LNCaP clone FGC (cell line): ENCODE results near the gene DIAPH2.

Experiments
- DNase-seq: peaks from one replicate; pipeline ENCODE4 v3.0.0-alpha.2; 2011; ENCODE audit warnings: low read depth
- H3K4me3 ChIP-seq: 2 replicates; pipeline ENCODE4 v1.5.1; 2011; ENCODE audit warnings: mild to moderate bottlenecking, low read depth, low read length, control low read depth
- CTCF ChIP-seq: IDR thresholded peaks from 2 replicates; pipeline ENCODE4 v1.5.1; 2012; ENCODE audit warnings: mild to moderate bottlenecking; ENCODE audit not compliant: control insufficient read depth, insufficient read depth; ENCODE audit errors: extremely low read depth

Gene DIAPH2

GRCh38 chrX:97447306-97447705 lies 762.7 kb downstream of the DIAPH2 start:
- DNase-seq: no peak
- no peak for TF ChIP-seq CTCF
- no peak overlapping the region for H3K4me3 ChIP-seq

- DNase-seq: no peak
- H3K4me3 ChIP-seq: no peak overlapping the region
- no peak for TF ChIP-seq CTCF
These were observed 767.6 kb downstream of the DIAPH2 start for GRCh38 chrX:97452283-97452682.

- TF ChIP-seq CTCF: no peak
- no peak overlapping the region for H3K4me3 ChIP-seq
- DNase-seq: no peak
These were observed 777.1 kb downstream of the DIAPH2 start for GRCh38 chrX:97461763-97462162.

GRCh38 chrX:97471071-97471470 lies 786.4 kb downstream of the DIAPH2 start:
- DNase-seq: no peak
- no peak for TF ChIP-seq CTCF
- H3K4me3 ChIP-seq: no peak overlapping the region

GRCh38 chrX:97474933-97475332 lies 790.3 kb downstream of the DIAPH2 start:
- TF ChIP-seq CTCF: no peak

GRCh38 chrX:97479106-97479890 lies 794.7 kb downstream of the DIAPH2 start:
- no peak for TF ChIP-seq CTCF
- H3K4me3 ChIP-seq: no peak overlapping the region
- no peak for DNase-seq

More at GRCh38 chrX:97474933-97475332, 790.3 kb downstream of the DIAPH2 start:
- no peak for DNase-seq
- no peak overlapping the region for H3K4me3 ChIP-seq

GRCh38 chrX:97481228-97481627 lies 796.6 kb downstream of the DIAPH2 start:
- no peak overlapping the region for H3K4me3 ChIP-seq
- no peak for DNase-seq
- TF ChIP-seq CTCF: no peak
